HG02885 (cell line): ENCODE data around the gene EDDM3A.
"Not testable (repeated sequence)": the region's sequence is repeated elsewhere in the genome, so short reads cannot be mapped to it uniquely, and the experiment has no call there.

Experiments used
- ATAC-seq: cut with Tn5 transposase; IDR thresholded peaks from one replicate; pipeline ENCODE4 v1.9.1; 2021; ENCODE audit warnings: mild to moderate bottlenecking; ENCODE audit not compliant: unreplicated experiment, poor library complexity

The EDDM3A gene, protein sequence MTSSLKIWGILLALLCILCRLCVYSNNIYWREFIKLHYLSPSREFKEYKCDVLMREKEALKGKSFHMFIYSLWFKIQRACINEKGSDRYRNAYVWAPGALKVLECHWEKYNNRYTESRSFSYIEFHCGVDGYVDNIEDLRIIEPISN

GRCh38 chr14:20745571-20746358 is at the start of gene EDDM3A:
TSS of gene EDDM3A (plus strand) at chr14:20745887. CDS start at chr14:20747581, 1,694 bp downstream.
- no peak for ATAC-seq

GRCh38 chr14:20696764-20697163 is 48.9 kb upstream of the EDDM3A start:
- ATAC-seq = no peak

- ATAC-seq = no peak
These were observed 48.2 kb upstream of the EDDM3A start for GRCh38 chr14:20697273-20698017.

GRCh38 chr14:20698018-20698329 is 47.7 kb upstream of the EDDM3A start:
- ATAC-seq = no peak

DNA sequence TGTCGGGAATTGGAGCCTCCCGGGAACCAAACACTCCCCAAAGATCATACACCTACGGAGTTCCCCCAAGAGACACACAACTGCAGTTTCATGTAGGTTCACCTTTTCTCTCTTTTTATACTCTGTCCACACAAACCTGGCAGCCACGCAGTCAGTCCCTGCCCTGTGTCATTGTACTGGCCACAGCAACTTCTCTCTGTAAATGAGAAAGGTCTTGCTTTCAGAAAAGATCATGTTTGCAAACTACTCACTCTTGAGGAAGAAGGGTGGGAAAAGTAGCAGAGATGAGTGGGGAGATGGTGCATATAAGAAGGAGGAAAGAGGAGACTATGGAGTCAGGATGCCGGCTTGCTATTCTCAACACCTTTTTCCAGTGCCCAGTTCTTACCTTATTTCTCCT is 46.8 kb upstream of the EDDM3A start:
- no peak for ATAC-seq

GRCh38 chr14:20699931-20700330 is 45.8 kb upstream of the EDDM3A start:
- no peak for ATAC-seq

DNA sequence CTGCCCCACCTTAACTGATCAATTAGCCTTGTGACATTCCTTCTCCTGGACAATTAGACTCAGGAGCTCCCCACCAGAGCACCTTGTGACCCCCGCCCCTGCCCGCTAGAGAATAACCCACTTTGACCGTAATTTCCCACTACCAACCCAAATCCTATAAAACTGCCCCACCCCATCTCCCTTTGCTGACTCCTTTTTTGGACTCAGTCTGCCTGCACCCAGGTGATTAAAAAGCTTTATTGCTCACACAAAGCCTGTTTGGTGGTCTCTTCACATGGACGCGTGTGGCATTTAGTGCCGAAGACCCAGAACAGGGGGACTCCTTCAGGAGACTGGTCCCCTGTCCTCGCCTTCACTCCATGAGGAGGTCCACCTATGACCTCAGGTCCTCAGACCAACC is 44.7 kb upstream of the EDDM3A start:
- ATAC-seq = not testable (repeated sequence)

GRCh38 chr14:20706657-20707355 is 38.9 kb upstream of the EDDM3A start:
- ATAC-seq = no peak

GRCh38 chr14:20707622-20708021 is 38.1 kb upstream of the EDDM3A start:
- no peak for ATAC-seq

GRCh38 chr14:20711261-20711660 is 34.4 kb upstream of the EDDM3A start:
- ATAC-seq = no peak

GRCh38 chr14:20711685-20712084 is 34.0 kb upstream of the EDDM3A start:
- ATAC-seq = no peak

DNA sequence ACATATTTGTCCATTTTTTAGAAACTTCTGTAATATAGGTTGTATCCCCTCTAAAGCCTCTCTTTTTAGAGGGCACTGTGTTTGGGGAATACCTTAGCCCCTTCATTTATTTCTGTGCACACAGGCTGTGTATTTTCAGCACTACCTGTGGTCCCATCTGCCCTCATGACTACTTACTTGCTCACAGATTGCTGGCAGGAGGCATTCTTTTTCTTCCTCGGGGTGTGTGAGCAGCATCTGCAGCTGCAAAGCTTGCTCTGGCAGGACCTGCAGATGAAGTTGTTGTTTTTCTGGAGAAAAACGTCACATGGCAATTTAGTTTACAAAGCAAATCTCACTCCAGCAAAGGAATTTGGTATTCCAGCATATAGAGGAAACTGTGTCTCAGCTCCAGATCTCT is 32.8 kb upstream of the EDDM3A start:
- ATAC-seq = no peak

DNA sequence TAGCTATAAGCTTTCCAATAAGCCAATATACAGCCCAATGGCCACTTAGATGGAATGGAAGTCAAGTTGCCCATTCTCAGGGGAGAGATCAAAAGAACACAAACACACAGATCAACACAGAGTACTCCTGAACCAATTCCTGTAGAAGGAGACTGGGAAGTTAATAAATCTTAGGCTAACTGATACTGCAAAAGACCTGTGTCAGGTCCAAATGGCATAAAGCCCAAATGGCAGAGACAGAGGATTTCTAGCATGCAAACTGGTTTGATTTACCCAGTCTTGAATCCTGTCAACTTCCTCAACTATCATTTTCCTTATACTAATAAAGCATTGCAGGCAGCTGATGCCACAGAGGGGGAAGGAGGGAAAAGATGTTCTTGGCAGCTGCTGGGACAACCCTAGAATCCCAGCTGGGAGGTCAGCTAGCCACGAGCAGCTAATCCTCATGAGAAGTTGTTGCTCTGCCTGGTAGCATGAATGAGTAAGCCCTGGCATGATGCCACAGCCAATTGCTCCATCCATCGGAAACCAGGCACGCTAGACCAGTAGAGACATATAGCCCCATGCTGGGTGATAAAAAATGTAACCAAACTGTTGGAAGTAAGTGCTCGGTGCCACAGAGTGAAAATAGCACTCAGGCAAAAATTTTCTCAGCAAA is 31.0 kb upstream of the EDDM3A start:
- no peak for ATAC-seq

DNA sequence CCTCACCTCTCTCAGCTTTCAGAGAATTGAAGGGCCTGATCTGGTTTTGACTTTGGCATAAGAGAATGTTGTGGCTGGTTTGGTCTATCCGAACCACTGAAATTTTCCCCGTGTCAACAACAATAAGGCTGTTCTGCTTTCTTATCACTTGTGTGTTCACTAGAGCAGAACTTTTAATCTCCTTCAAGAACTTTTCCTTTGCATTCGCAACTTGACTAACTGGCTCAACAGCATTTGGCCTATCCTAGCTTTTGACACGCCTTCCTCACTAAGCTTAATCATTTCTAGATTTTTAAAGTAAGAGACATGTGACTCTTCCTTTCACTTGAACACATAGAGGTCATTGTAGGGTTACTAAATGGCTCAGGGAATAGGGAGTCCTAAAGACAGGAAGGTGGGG is 25.9 kb upstream of the EDDM3A start:
- no peak for ATAC-seq

DNA sequence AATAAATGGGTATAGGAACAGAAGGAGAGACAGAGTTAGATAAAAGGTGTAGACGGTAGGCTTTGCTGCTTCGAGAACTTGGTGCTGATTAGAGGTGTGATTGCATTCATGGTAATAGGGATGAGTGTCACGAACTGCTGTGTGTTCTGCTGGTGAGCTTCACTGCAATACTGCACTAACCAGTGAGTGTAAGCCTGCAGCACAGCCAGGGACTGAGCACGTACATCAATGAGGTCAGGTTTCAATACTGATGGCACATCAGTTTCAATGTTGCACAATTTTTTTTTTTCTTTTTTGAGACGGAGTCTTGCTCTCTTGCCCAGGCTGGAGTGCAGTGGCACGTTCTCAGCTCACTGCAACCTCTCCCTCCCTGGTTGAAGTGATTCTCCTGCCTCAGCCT is 24.9 kb upstream of the EDDM3A start:
- ATAC-seq = no peak

- no peak for ATAC-seq
These were observed 23.7 kb upstream of the EDDM3A start for GRCh38 chr14:20722016-20722415.

GRCh38 chr14:20723488-20723887 is 22.2 kb upstream of the EDDM3A start:
- ATAC-seq = no peak

GRCh38 chr14:20726121-20726520 is 19.6 kb upstream of the EDDM3A start:
- ATAC-seq = not testable (repeated sequence)

DNA sequence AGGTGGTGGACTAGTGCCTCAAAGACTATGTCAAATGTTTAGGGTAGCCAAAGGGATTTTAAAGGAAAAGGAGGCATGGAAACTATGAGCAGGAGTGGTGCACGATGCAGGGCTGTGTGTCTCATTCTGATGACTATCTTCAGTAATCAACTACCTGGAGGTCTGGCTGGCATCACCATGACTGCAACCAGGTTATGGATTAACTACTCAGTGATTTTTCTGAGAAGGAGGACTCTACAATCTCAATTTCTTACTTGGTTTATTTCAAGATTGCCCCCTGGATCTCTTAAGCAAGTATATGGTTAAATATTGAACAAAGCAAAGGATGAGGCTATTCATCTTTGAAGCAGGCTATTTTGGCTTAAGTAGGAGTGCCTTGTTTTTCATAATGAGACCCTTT is 19.2 kb upstream of the EDDM3A start:
- no peak for ATAC-seq

GRCh38 chr14:20730891-20731290 is 14.8 kb upstream of the EDDM3A start:
- ATAC-seq = no peak
